GM19463 (cell line): ENCODE data around the gene LDLRAD4.
"Not testable (repeated sequence)": the region's sequence is repeated elsewhere in the genome, so short reads cannot be mapped to it uniquely, and the experiment has no call there.

ENCODE experiments used
- ATAC-seq: cut with Tn5 transposase; IDR thresholded peaks from one replicate; pipeline ENCODE4 v1.9.1; 2021; ENCODE audit warnings: mild to moderate bottlenecking, moderate library complexity; ENCODE audit not compliant: unreplicated experiment

Gene LDLRAD4

DNA sequence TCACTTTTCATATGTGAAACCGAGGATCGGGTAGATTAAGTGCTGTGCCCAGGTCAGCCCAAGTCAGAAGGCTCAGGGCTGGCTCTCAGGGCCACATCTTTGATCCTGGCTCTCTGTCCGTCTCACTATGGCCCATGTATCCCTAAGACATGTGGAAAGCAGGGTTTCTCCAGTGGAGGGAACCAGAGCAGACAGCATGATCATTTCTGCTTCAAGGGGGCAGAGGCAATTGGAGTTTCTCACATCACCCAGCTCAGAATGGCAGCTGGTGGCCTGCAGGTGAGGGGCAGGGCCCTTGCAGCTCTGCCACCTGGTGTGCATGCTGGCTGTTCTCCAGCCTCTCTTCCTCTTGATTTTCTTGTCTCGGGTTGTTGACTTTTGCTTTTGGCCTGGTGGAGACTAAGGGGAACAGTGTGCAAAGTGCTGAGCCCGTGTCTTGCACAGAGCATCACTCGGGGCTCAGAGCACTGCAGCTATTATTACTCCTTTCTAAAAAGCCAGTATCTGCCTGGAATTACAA is 27.0 kb downstream of the LDLRAD4 start:
- no peak for ATAC-seq

DNA sequence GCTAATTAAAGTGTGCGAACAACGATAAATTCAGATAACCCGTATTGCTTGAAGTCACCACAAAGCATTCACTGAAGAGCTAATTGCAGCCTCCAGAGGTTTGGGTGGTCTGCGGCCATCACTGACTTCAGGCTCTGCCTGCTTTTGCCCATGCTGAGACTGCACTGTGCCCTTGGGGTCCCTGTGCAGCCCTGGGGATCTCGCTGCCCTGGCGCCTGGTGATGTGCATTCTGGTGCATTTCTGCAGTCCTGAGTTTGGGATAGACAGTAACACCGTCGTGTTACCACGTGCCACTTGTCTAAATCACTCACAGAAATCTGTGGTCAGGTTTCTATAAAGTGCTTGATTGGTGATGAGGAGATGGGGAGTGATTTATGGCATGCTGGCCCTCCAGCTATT is 27.6 kb downstream of the LDLRAD4 start:
- no peak for ATAC-seq

DNA sequence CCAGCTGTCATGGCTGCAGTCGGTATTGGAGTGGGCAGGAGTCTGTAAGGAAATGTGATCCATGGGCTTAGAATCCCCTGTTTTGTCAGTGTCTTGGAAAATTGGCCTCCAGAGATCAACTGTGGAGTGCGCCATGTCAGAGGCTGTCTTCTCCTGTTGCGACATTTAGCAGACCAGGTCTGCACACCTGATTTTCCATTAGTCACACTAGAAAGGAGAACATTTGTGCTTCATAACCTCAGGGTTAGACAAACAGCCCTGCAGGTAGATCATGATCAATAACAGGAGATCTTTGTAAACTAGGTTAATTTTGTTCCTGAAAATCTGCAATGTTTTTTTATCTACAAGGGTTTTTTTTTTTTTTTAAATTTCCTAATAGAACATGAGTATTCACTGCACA is 28.0 kb downstream of the LDLRAD4 start:
- ATAC-seq = no peak

DNA sequence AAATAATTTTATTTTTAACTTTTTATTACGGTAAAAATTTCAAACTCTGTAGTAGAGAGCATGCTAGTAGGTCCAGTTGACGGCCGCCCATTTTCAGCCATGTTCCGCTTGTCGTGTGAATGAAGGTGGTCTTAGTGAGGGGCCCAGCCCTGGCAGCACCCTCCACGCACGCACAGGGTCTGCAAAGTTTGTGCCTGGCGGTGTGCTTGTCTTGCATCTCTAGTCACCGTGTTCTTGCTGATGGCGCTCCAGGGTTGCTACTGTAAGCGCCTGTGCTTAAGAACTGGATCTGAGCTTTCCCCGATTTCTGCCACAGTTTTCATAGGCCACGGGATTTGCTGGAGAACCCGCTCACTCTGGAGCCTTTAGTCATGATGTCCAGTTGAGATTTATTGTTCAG is 28.9 kb downstream of the LDLRAD4 start:
- no peak for ATAC-seq

DNA sequence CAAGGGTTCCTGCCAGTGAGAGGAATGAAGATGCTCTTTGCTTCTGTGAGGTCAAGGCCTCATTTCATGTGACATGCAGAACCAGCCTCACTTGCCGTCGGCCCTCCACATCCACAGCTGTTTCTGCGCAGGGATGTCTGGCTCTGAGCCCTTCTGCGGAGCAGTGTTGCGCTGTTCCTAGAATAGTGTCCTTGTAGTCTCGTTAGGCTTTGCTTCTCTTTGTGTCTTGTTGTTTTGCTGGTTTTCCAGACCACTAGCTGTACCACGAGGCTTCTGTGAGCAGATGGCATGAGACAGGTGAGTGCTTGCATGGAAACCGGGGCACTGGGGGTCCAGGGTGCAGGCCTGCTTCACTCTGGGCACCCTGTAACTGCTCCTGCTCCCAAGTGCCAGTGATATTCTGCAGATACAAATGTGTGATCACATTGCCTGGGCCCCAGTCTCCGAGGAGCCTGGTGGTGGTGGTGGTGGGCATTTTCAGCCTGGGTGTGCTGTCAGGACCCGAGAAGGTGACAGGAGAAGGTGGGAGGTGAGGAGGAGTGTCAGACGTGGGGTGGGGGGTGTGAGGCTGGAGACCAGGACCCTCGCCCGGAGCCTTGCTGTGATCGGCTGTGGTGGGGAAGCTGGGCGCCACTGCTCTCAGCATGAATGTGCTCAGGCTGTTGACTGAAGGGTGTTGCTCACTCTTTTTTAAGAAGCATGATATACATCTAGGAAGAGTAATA is 34.3 kb downstream of the LDLRAD4 start:
- no peak for ATAC-seq

DNA sequence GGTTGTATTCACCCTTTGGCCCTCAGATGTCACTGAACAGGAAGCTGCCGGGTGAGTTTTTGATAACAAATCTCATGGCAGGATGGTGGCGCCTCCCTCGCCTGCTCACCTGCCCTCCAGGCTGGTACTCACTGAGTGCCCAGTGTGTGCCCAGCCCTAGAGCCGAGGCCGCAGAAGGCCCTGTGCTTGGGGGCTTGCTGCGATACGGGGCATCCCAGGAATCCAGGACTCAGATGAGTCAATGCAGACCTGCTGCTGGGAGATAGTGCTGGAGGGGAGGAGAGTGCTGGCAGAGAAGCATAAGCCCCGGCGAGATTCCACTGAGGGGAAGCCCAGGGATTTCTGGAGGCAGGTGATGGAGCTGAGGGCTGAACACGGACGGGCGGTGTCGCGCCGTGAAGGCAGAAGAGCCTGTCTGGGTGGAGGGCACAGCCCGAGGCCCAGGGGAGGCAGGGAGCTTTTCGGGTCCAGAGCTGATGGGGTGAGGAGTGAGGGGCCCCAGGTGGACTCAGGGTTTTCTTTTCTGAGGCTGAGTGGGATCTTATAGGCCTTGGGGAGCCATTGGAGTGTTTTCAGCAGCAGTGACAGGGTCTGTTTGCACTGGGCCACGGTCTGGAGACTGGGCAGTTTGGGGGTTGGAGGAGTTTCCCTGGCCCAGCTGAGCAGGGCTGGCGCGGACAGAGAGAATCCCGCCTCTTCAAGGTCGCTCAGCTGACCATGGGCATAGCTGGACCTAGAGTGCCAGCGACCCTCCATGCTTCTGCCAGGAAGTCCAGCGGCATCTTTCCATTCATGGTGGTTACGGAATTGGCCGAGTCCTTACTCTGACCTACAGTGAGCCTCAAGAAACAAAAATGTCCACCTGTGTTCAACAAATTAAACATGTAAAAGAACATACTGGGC is 35.5 kb downstream of the LDLRAD4 start:
- ATAC-seq = no peak

DNA sequence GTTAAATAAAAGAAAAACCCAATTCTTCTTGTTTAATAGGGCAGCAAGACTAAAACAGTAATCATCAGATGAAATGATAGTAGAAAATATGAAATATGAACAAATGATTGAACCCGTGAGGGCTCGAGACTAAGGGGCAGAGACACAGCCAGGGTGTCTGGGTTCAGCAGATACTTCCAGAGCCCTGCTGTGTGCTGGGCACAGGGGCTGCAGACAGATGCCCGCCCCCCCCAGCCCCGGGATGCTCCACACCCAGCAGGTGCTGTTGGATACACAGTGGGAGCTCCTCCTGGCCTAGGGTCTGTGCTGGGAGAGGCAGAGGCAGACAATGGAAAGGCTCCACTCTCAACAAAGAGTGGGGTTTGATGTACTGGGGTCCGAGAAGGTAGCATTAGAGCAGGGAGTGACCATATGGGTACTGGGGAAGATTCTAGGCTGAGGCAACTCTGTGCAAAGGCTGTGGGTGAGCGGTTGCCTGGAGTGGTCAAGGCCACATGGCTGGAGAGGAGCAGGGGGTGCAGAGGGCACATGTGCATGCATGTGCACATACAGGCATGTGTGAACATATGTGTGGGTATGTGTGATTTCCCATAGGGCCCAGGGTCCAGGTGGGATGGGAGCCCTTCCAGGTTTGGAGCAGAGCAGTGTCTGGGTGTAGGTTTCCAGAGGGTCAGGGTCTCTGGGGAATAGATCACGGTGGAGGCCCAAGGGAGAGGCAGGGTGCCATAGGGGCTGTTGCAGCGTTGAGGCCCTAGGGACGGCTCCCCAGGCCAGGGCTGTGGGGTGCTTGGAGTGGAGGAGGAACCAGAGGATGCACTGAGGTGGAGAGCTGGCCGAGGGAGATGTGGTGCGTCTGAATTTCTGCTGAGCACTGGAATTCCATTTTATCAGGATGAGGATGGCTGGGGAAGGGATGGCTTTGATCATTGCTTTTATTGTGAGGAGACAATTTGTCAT is 36.7 kb downstream of the LDLRAD4 start:
- no peak for ATAC-seq

DNA sequence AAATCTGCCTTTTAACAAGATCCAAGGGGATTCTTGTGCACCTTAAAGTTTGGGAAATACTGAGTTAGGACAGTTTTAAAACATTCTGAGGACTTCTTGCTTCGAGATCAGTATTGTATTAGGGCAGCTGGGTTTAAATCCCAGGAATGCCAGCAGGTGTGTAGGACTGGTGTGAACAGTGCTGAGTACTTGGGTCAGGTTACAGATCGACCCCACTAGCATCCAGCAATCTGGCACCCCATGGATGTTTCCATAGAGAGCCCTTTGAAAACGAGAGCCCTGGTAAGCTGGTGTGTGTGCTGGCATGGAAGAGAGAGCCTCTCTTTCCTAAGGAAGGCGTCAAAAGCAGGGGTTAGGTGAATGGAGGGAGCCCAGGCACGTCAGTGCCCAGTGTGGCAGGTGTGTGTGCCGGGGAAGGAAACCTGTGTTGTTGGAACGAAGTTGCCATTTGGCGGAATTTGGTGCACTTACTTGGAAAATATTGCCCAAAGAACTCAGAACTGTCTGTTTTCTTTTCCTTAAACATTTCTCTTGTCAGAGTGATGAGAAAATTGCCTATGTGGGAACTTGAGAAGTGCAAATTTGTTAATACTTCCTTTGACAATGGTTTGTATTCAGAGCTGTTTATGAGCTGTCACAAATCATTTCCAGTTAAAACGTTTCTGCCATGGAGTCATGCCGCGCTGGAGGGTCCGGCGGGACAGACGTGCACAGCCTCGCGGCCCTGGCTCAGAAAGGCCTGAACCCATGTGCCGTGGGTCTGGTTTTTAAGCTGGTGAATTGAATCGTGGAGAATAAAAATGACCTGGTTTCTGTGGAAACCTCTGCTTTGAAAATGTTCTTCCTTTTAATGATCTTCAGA is 38.1 kb downstream of the LDLRAD4 start:
- no peak for ATAC-seq

DNA sequence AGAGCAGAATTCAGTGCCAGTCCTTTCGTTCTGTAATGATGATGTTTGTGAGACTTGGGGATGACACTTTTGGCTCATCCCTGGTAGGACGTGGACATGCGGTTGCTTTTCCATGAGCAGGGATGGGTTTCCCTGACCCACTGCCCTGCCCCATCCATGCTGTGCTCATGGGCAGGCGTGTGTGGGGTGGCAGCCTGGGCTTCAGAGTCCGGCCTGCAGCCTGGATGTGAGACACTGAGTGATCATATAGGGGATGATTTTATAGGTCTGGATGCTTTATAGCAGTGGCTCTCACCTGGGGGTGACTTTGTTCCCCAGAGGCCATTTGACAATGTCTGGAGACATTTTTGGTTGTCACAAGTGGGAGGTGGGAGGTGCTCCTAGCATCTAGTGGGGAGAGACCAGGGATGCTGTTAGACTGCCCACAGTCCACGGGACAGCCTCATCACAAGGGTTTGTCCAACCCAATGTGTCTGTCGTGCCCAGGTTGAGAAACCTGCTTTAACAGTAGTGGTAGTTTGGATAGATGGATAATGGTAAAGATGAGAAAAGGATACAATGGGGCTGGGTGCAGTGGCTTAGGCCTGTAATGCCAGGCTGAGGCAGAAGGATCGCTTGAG is 38.9 kb downstream of the LDLRAD4 start:
- ATAC-seq = no peak

DNA sequence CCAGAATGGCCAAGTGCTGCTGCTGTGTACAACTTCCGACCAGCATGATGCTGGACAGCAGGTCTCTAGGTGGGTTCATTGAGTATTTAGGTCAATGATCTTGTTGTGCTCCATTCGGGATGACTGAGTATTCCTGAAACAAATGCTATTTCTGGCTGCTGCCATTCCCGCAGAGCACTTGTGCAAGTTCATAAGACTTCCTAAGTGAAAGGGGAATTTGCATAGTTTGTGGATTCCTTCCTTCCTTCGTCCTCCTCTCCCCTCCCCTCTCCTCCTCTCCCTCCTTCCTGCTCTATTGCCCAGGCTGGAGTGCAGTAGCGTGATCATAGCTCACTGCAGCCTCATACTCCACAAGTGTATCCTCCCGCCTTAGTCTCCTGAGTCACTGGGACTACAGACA is 40.4 kb downstream of the LDLRAD4 start:
- no peak for ATAC-seq

DNA sequence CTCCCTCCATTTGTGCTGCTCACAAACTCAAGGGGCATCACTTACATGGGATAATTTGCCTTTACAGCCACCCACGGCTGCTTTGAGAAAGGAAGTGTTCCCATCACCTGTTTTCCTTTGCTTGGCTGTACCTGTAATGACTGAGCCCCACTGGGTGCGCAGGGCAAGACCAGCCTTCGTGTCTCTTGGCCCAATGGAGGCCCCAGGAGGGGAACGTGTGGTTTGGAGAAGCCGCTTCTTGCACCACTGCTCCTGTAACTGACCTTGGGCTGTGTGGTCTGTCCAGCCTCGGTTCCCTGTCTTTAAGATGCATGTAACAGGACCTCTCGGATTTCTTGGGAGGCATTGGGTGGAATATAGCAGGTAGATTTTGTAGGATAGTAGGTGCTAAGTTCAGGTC is 41.1 kb downstream of the LDLRAD4 start:
- ATAC-seq = no peak

DNA sequence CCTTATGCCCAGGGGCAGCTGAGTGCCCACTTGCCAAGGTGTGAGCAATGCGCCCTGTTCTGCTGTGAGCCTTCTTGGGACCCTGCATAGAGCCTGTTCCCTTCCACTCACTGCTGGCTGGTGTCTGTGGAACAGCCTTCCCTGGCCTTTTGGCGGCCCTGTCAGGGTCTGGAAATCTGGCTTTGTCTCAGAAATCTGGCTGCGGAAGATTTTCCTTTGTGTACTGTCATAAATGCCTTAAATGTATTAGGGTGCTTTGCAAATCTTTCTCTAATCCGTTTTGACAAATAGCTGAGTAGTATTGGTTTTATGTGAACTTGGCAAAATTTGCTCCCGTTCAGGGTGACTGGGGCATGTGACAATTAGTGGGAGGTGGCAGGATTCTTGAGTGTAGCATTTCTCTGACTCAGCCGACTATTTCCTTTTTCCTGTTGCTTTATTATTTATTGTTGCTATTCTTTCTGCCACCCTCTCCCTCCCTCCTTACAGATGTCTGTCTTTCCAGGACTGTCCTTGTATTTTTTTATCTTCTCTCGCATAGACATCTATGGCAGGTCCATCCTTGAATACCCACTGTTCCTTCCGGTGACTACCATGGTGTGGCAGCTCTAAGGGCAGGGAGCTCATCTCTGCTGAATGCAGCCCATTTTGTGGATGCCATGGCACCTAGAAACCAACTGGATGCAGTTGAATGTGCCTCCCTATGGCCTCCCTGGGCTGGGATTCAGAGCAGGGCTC is 41.8 kb downstream of the LDLRAD4 start:
- no peak for ATAC-seq

DNA sequence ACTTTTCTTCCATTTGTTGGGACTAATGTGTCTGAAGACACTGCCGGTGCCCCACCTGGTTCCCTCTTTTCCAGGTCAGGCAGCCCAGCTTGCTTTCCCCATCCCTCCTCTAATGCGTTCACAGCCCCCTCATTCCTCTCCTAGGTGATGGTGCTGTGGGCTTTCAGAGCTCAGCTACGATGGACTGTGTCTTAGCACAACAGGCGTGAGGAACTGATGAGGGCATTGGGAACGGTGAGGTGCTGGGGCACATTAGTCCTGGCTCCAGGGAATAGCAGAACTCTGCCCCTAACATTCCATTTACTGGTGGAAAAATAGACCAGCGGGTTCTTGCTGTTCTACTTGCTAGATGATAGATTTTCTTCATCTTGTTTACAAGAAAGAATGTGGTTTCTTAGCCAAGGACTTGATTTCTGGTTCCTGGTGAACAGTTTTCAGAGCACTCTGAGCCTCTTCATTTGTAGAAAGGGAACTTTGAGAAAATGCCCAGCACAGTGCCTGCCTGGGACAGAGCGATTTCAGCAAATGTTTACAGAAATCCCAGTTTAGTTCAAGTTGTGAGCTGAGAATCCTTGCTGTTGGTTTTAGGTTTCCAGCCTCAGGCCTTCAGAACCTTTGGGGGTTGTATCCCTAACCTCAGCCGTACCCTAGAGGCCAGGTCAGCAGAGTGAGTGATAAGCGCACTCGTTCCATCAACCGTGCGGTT is 42.5 kb downstream of the LDLRAD4 start:
- ATAC-seq = no peak

DNA sequence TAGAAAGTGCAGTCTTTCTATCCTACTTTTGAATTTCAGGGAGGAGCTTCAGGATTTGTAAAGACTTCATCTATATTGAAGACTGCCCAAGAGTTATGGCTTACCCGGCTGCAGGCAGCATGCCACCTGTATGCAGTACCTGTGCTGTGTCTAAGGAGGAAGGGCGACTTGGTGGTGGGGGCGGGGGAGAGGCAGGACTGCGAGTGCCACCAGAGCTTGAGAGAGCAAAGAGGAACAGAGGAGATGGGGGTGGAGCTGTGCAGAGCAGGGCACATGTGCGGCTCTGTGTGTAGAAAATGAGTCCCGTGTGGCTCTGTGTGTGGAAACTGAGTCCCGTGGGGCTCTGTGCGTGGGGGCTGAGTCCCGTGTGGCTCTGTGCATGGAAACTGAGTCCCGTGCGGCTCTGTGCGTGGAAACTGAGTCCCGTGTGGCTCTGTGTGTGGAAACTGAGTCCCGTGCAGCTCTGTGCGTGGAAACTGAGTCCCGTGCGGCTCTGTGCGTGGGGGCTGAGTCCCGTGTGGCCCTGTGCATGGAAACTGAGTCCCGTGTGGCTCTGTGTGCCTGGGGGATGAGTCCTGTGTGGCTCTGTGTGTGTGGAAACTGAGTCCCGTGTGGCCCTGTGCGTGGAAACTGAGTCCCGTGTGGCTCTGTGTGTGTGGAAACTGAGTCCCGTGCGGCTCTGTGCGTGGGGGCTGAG is 43.2 kb downstream of the LDLRAD4 start:
- no peak for ATAC-seq

DNA sequence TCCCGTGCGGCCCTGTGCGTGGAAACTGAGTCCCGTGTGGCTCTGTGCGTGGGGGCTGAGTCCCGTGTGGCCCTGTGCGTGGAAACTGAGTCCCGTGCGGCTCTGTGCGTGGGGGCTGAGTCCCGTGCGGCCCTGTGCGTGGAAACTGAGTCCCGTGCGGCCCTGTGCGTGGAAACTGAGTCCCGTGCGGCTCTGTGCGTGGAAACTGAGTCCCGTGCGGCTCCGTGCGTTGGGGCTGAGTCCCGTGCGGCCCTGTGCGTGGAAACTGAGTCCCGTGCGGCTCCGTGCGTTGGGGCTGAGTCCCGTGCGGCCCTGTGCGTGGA is 43.8 kb downstream of the LDLRAD4 start:
- not testable (repeated sequence) for ATAC-seq

DNA sequence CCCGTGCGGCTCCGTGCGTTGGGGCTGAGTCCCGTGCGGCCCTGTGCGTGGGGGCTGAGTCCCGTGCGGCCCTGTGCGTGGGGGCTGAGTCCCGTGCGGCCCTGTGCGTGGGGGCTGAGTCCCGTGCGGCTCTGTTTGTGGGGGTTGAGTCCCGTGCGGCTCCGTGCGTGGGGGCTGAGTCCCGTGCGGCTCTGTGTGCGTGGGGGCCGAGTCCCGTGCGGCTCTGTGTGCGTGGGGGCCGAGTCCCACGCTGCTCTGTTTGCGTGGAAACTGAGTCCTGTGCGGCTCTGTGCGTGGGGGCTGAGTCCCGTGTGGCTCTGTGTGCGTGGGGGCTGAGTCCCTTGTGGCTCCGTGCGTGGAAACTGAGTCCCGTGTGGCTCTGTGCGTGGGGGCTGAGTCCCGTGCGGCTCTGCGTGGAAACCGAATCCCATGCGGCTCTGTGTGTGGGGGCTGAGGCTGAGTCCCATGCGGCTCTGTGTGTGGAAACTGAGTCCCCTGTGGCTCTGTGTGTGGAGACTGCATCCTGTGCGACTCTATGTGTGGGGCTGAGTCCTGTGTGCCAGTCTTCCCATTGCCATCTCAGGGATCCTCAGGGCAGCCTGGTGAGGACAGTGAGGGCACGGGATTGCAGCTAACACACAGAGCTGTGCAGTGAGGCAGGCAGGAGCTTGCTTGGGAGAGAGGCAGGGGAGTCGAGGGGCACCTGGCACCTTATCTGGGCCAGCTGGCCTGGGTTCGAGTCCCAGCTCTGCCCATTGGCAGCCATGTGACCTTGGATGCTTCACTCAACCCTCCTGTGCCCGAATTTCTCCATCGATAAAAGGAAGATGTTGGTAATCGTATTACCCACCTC is 44.5 kb downstream of the LDLRAD4 start:
- ATAC-seq = no peak
